Stimulated activated CD8-positive, alpha-beta memory T cell treated with anti-CD3 and anti-CD28 coated beads, Interleukin-12 subunit alpha, Interleukin-12 subunit beta, amount 100 ng/mL, for 1 hour (primary cell): ENCODE data around the gene SDK1.

Experiments
- DNase-seq: peaks from one replicate; pipeline ENCODE4 v3.0.0-alpha.2; 2020; ENCODE audit warnings: low read depth

Gene SDK1

DNA sequence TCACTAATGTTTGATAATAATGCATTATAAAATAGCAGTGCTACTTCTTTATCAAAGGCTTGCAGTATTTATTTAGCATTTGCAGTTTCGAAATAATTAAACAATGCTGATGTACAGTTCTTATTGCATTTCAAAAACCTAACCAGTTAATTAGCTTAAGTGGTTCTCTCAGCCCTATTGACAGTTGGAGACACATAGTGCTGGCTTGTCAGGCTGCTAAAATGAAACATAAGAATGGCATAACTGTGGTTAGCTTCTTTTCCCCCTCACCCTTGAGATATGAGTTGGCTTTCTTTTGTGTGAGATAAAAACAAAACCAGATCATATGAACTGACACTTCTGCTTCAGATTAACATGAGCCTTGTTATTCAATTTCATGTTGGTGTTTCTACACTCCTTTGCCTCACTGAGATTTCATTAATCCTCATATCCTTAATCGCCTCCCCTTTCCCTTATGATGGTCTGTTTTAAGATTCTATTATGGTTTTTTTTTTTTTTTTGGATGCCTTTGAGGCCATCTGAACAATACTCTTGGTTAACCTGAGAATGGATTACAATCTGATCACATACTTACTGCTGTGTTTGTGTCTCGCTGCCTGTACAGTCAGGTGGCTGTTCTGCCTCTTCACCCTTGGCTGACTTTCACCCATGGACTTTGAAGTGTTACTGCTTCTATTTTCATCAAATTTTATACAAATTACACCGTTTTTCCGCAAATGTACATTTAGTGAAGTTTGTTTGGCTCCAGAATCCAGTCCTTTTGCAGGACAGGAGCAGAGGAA, 108.0 kb downstream of the SDK1 start:
- no peak for DNase-seq

DNA sequence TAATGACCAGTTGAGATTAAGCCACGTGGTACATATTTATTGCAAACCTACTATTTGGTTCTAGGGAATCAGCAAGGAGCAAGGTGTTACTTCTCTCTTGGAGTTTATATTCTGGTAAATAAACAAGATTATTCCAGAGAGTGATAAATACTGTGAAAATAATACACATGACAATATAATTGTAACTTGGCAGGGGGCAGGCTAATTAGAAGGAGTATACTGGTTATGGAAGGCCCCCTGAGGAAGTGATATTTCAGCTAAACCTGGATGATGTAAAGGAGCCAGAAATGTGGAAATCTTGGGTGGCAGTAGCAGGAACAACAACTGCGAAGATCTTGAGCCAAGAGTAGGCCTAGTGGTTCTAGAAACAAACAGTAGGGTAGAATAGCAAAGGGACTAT, 111.8 kb downstream of the SDK1 start:
- DNase-seq = no peak

DNA sequence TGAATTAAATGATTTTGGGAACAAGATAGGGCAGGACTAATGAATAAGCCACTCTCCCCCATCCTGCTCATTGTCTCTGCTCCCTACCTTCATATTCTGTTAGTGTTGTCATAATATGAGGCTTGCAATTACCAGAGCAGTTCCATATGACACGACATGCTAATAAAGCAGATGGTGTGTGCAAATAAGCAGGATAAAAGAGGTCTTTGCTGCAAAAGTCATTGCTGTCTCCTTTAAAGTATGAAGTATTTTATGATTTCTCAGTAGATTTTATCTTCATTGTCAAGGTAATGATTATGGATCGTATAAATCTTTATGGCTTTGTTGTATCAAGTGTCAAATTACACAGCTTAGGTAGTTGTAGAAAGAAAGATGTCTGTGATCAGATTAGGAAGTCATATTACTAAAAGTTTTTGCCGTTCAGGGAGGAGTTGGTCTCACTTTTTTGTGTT, 114.8 kb downstream of the SDK1 start:
- no peak for DNase-seq

DNA sequence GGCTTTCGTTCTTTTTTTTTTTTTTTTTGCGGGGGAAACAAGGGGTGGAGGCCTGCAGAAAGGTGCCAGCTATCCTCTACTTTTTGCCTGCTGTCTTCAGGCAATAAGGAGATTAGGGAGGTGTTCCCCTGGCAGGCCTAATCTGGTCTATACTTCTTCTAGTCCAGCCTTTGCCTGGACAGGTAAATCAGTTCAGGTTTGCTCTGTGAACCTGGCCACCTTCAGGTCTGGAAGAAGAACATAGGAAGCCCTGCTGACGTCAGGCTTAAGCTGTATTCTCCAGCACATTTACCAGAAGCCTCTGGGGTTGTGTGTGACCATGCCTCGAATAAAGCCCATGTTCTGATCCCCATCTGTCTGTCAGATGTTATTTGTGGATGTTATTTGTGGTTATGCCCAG, 115.4 kb downstream of the SDK1 start:
- DNase-seq = no peak

DNA sequence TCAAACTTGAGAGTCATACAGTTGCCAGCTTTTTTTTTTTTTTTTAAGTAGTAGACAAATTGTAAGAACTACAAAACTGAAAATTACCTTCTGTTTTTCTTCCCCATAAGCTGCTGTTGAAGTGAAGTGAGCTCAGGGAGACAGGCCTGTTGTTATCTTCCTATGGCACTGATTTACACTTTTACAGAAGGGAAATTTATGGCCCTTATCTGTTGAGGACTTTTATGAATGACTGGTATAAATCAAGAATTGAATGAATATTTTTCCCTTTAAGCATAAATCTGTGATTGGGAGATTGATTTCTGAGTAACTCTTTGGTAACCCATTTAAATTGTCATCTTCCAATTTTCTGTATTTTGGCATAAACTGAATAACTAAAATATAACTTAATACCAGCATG, 124.0 kb downstream of the SDK1 start:
- DNase-seq = no peak

DNA sequence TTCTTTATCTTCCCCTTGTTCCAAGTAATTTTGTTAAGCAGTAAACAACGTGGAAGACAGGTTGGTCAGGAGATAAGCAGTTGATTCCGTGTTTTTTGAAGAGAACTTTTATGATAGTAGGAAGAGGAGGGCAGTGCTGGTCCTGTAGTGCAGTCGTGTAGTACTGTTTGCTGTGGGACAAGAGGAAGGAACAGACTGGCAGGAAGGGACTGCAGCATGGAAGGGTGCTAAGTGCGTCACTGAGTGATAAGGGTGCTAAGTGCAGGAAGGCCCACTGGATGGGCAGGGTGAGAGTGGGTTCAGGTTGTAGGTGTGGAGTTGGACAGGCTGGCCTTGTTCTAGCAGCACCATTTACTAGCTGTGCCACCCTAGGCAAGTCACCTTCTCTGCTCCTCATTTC, 125.0 kb downstream of the SDK1 start:
- no peak for DNase-seq

DNA sequence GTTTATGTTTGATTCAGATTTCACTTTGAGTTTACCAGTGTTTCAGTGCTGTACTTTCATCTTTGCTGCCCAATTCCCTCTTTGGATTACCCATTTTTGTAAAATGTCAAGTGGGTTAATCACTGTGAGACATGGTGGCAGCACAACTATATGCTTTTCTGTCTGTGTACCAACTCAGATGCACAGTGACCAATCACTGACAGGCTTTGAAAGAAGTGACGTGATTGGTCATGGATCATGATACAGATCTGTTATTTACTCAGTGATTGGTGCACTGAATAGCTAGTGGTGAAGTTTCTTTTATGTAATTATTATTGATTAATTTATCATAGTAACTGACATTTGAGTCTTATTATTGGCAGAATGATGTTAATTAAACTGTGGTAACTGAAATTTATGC, 126.9 kb downstream of the SDK1 start:
- DNase-seq = no peak

DNA sequence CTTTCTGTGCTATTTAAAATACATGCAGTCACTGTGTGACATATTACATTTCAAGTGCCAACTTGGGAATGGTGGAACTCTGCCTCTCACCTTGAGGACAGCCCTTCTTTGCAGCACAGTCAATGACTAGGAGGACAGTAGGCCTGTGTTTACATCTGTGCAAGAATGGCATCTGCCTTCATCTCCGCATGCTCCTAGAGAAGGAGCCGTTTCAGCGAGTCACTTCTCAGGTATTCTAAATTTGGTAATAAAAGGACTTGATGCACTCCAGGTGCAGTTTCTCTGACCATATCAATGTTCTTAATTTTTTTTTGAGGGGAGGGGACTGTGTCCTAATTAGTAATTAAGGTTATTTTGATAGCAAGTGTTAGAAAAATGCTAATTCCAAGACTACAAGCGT, 128.9 kb downstream of the SDK1 start:
- no peak for DNase-seq

DNA sequence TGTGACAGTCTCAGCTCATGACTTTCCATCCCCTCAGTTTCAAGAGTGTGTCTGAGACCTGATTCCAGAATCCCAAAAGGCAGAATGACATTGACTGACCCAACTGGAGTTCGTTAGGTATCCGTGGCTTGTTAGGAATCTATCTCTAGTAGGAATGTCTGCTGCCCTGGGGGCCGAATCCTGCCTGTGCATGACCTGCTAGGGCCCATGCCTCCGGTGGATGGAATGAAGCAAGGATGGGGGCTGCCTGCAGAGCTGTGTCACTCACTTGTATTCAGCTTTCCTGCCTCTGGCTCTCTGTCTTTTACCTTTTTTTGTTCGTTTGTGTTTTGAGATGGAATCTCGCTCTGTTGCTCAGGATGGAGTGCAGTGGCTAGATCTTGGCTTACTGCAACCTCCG, 129.5 kb downstream of the SDK1 start:
- no peak for DNase-seq

DNA sequence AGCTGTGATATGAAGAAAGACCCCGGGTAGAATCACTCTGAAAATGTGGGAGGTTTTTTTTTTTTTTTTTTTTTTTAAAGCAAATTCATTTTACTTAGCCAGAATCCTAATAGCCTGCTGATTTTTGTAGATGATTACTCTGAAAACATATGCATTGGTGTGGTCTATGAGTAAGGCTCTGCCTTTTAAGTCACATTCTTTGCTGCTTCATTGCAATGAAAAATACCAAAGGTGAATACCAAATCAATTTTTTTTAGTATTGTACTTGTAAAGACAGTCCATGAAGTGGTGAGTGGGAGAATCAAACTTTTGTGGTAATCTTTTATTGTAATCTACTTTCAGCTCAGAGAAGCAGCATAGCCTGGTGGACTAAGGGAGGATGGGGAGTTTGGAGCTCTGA, 130.3 kb downstream of the SDK1 start:
- no peak for DNase-seq

DNA sequence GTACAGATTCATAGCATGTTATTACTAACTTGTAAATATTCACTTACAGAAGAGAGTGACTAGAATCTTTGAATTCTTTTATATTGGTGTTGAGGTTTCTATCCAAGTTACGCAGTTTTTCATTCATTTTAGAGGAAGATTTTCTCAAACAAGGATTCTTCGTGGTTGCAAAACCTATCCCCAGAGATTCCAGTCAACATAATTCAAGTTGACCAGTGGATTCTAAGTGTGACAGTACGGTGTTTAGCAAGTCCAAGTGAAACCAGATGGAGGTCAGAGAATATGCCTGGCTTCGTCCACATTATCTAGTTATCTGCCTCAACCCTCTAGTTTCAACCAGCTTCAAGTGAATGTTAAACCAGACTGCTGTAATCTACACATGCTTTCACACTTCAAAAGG, 131.9 kb downstream of the SDK1 start:
- DNase-seq = no peak

DNA sequence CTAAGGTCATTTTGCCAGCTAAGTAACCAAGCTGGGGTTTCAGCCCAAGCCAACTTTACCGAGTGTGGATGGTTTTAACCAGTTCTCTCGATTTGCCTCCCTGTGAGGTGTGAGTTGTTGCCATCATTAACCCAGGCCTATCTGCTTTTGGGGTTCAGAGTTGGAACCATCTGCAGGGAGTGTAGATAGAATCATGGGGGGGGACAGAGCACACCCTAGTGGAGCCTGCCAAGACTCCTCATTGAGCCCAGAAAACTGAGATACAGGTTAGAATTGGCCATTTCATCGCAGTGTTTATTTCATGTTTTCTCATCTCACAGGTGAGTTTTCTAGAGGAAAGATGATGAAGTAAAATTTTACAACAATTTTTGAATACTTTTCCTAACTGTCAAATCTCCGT, 133.6 kb downstream of the SDK1 start:
- DNase-seq = no peak

DNA sequence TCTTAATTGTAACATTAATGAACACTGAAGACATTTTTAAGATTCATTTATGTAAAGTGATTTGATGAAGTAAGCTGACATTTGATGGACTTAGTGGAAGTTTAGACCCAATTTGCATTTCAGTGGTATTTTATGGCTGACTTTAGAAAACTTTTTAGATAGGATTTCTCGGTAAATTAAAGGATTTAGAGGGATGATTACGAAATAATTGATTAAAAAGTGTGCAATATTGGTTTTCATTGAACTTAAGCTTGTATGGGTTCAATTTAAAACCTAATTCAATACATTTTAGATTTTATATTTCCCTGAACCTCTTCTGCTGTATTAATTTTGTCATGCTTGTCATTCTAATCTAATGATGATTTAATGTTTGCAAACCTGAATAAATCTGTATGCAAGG, 135.1 kb downstream of the SDK1 start:
- DNase-seq = no peak

DNA sequence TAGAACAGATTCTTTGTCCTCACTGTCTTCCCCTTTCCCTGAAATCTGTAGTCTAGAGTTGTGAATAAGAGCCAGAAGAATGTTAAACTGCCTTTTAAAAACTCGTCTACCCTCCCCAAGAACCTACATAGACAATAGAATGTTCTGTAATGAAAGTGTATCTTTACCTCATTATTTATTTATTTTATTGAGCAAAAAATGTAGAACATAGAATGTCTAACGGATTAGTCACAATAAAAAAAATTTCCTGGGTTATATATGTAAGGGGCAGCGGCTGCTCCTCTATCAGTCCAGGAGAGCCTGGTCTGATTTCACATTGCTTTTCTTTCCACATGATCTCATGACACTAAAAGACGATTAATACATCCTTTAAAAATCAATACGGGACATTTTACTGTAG, 135.7 kb downstream of the SDK1 start:
- DNase-seq = no peak

DNA sequence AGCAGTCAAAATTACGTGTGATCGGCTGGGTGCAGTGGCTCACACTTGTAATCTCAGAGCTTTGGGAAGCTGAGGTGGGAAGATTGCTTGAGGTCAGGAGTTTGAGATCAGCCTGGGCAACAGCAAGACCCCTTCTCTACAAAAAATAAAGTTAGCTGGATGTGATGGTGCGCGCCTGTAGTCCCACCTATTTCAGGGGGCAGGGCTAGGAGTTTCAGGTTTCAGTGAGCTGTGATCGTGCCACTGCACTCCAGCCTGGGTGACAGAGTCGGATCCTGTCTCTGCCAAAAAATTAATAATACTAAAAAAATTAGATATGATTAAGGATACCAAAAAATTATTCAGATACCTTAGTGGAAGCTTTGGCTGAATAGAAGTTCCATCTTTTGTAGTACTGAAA, 136.4 kb downstream of the SDK1 start:
- DNase-seq = no peak

DNA sequence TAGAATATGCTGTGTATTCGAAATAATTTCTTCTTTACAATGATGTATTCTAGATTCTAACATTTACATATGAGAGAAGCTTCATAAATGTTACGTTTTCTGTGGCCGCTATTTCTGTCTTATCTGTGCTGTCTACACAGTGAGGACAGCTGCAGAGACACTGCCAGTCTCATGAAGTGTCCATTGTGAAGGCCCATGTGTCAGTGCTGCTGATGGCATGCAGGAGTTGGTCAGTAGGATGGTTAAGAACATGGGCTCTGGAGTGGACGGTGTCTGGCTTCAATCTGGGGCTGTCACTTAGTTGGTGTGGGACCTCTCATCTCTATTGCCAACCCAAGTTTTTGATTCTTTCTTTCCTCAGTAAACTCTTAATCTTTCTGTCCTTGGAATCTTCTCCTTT, 137.3 kb downstream of the SDK1 start:
- no peak for DNase-seq

DNA sequence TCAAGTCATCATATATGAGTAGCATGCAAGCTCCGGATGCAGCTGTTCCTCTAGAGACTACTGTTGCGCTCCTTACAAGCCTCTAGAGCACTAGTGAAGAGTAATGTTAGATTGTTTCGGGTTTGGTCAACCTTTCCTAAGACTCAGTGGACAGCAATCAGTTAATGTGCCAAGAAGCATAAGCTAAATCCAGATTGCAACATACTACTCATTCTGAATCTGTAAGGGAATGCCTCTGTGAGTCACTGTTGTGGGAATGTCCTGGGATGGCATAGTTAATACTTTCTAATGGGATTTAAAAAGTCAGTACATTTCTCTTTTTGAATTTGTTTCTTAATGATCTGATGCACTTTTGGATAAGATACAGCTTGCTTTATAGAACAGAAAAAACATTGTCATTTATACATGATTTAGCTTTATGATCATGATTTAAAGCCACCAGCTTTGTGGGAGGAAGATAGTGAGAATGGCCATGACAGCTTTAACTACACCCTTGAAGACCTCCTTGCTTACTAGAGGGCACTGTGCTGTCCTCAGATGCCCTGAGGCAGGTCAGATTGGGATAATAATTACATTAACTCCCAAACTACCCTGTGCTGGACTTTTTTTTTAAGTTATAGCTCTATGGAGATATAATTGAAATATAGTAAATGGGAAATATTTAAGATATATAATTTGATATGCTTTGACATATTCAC, 138.4 kb downstream of the SDK1 start:
- DNase-seq = no peak

DNA sequence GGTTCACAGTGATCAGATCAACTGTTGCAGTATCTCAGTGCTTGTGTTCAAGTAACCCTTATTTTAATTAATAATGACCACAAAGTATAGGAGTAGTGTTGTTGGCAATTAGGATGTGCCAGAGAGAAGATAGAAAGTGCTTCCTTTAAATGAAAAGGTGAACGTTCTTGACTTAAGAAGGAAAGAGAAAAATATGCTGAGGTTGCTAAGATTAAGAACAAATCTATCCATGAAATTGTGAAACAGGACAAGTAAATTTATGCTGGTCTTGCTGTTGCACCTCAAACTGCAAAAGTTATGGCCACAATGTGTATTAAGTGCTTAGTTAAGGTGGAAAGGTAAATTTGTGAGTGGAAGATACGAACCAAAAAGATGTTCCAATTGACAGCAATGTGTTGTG, 139.5 kb downstream of the SDK1 start:
- no peak for DNase-seq

DNA sequence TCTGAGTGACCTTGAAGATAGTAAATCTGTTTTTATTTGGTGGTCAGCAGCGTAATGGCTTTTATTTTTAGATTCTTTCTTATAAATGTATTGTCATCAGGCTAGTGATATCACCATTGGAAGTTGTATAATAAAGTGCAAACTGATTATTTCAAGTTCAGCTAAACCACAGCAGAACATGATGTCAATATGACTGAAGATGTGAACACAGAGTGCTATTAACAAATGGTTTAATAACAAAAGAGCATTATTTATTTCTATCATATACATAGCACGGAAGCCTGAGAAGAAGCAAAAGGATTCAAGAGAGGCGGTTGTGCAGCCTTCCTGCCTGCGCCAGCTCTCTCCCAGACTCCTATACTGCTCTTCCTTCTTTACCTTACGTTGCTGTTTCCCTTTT, 142.7 kb downstream of the SDK1 start:
- no peak for DNase-seq

DNA sequence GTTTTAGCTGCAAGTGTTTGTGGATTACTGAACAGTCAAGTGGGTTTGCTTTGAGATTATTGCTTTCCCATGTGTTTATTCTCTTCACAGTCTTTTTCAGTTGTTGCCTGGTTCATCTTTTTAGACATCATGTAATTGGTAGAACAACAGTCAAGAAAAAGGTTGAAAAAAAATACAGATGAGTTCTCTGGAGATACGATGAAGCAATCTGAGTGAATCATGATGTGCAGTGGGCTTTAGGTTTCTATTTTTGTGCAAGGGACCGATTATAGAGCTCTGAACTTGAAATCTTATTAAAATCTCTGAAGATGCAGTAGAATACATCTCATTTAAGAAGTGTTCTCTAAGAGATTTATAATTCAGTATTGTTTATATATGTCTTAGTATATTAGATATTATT, 145.7 kb downstream of the SDK1 start:
- DNase-seq = no peak

DNA sequence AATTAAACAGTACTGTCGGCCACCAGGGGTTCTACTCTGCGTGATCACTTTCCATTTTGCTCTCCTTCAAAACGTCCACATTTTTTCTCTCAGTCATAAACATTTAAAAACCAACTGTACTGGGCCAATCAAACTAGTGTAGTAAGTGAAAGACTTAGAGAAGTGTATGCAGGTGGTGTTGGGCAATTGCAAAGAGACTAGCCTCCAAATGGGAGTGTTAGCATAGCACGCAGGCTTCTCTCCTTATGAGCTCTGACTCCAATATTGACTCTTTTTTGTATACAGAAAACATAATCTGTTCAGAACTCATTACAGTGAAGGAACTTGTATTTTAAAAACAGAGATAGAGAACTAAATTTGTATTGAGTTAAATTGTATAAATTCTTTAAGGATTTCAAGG, 150.6 kb downstream of the SDK1 start:
- DNase-seq = no peak

DNA sequence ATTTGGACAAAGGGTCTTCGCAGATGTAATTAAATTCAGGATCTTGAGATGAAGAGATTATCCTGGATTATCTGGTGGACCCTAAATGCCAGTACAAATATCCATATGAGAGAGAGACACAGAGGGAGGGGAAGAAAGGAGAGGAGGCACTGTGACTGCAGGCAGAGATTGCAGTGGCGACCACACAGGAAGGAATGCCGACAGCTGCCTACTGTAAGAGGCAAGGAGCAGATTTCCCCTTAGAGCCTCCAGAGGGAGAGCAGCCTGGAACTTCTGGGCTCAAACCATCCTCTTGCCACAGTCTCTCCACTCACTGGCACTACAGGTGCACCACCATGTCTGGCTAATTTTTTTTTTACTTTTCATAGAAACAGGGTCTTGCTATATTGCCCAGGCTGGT, 152.3 kb downstream of the SDK1 start:
- no peak for DNase-seq

DNA sequence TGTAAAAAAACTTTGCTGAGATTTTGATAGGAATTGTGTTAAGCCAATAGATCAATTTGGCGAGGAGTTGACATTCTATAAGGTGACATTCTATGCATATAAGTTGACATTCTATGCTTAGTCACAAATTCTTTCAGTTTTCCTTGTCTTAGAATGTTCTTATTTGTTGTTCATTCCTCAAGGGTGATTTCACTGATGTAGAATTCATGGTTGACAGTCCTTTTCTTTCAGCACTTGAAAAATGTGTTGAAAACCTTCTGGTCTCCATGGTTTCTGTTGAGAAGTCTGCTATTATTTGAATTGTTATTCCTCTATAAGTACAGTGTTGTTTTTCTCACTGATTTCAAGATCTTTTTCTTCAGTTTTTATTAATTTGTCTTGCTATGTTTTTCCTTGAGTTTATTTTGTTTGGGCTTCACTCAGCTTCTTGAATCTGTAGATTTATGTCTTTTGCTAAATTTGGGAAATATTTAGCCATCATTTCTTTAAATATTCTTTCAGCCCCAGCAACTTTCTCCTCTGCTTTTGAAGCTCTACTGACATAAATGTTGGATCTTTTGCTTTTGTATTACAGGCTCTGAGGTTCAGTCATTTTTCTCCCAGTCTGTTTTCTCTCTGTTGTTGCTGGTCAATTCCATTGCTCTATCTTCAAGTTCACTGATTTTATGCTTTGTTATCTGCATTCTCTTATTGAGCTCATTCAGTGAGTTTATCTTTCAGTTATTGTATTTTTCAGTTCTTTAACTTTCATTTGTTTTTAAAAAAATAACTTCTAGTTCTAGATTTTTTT, 154.9 kb downstream of the SDK1 start:
- no peak for DNase-seq
